ENCODE measurements around the gene MAN1A2.

The MAN1A2 gene

GRCh38 chr1:117561551-117561950, 194.3 kb downstream of the MAN1A2 start:
- DNase-seq = peak; percentile 82

GRCh38 chr1:117562581-117563491, 195.6 kb downstream of the MAN1A2 start:
- DNase-seq = peak; percentile 89

- DNase-seq = no peak
Measured at GRCh38 chr1:117563492-117563875, 196.2 kb downstream of the MAN1A2 start.

GRCh38 chr1:117564227-117565075, 197.2 kb downstream of the MAN1A2 start:
- peak; percentile 8 for DNase-seq

- no peak for DNase-seq
Measured at GRCh38 chr1:117565076-117565556, 197.9 kb downstream of the MAN1A2 start.

- DNase-seq = peak; percentile 96
Measured at GRCh38 chr1:117565745-117566455, 198.7 kb downstream of the MAN1A2 start.

- DNase-seq = no peak
Measured at GRCh38 chr1:117566556-117566955, 199.3 kb downstream of the MAN1A2 start.

GRCh38 chr1:117567435-117567834, 200.2 kb downstream of the MAN1A2 start:
- no peak for DNase-seq

- DNase-seq = no peak
Measured at GRCh38 chr1:117567976-117568375, 200.7 kb downstream of the MAN1A2 start.

- DNase-seq = no peak
Measured at GRCh38 chr1:117568999-117569398, 201.8 kb downstream of the MAN1A2 start.

GRCh38 chr1:117569856-117570255, 202.6 kb downstream of the MAN1A2 start:
- no peak for DNase-seq

GRCh38 chr1:117570988-117571409, 203.8 kb downstream of the MAN1A2 start:
- DNase-seq = peak; percentile 21

- no peak for DNase-seq
Measured at GRCh38 chr1:117571496-117571895, 204.2 kb downstream of the MAN1A2 start.

- DNase-seq = no peak
Measured at GRCh38 chr1:117572546-117572945, 205.3 kb downstream of the MAN1A2 start.

GRCh38 chr1:117573386-117574023, 206.3 kb downstream of the MAN1A2 start:
- peak; percentile 38 for DNase-seq

- DNase-seq = peak; percentile 81
Measured at GRCh38 chr1:117574161-117574835, 207.0 kb downstream of the MAN1A2 start.

GRCh38 chr1:117575586-117576225, 208.5 kb downstream of the MAN1A2 start:
- DNase-seq = no peak

GRCh38 chr1:117576236-117576635, 209.0 kb downstream of the MAN1A2 start:
- DNase-seq = no peak

GRCh38 chr1:117577191-117577885, 210.1 kb downstream of the MAN1A2 start:
- no peak for DNase-seq

- no peak for DNase-seq
Measured at GRCh38 chr1:117578466-117578865, 211.2 kb downstream of the MAN1A2 start.

Data from NCI-H69 (cell line).